Hepatocyte (in vitro differentiated cells): Measurements from ENCODE around the gene CMSS1. TPM values are rescaled to one million over a fixed set of nuclear protein-coding genes. Genes with fewer than 3 reads are reported as not detected.

ENCODE experiments used
- DNase-seq: peaks from one replicate; pipeline ENCODE4 v3.0.0-alpha.2; 2016; ENCODE audit warnings: low spot score
- H2AFZ ChIP-seq: fragments of 200-600 bp; sonication (generic); 2 replicates; pipeline ENCODE4 v1.6.0; 2016; ENCODE audit warnings: antibody characterized with exemption, mild to moderate bottlenecking
- H3K27ac ChIP-seq: fragments of 200-600 bp; sonication (generic); 2 replicates; pipeline ENCODE4 v1.5.1; 2016; ENCODE audit warnings: mild to moderate bottlenecking
- H3K27me3 ChIP-seq: fragments of 200-600 bp; sonication (generic); 2 replicates; pipeline ENCODE4 v1.6.1; 2016
- H3K36me3 ChIP-seq: fragments of 200-600 bp; sonication (generic); replicated peaks from 2 replicates; pipeline ENCODE4 v1.5.1; 2016; ENCODE audit warnings: low read depth; ENCODE audit not compliant: insufficient read depth
- H3K4me1 ChIP-seq: fragments of 200-600 bp; sonication (generic); 2 replicates; pipeline ENCODE4 v1.5.1; 2016; ENCODE audit warnings: mild to moderate bottlenecking, moderate library complexity; ENCODE audit not compliant: insufficient read depth
- H3K4me2 ChIP-seq: fragments of 200-600 bp; sonication (generic); 2 replicates; pipeline ENCODE4 v1.6.0; 2016
- H3K4me3 ChIP-seq: fragments of 200-600 bp; sonication (generic); 2 replicates; pipeline ENCODE4 v1.5.1; 2016; ENCODE audit warnings: mild to moderate bottlenecking
- H3K79me2 ChIP-seq: fragments of 200-600 bp; sonication (generic); 2 replicates; pipeline ENCODE4 v1.6.0; 2017; ENCODE audit warnings: mild to moderate bottlenecking
- H3K9me2 ChIP-seq: fragments of 200-600 bp; sonication (generic); replicated peaks from 2 replicates; pipeline ENCODE4 v1.6.0; 2017; ENCODE audit warnings: mild to moderate bottlenecking; ENCODE audit not compliant: insufficient read depth
- H3K9me3 ChIP-seq: fragments of 200-600 bp; sonication (generic); 2 replicates; pipeline ENCODE4 v1.5.1; 2016; ENCODE audit warnings: low read depth, mild to moderate bottlenecking
- H4K20me1 ChIP-seq: fragments of 200-600 bp; sonication (generic); 2 replicates; pipeline ENCODE4 v1.6.0; 2016; ENCODE audit warnings: mild to moderate bottlenecking; ENCODE audit not compliant: insufficient read depth, poor library complexity, severe bottlenecking
- EZH2 ChIP-seq: fragments of 200-600 bp; sonication (generic); IDR thresholded peaks from 2 replicates; pipeline ENCODE4 v1.6.1; 2016; ENCODE audit warnings: antibody characterized with exemption, mild to moderate bottlenecking, borderline replicate concordance
- EZH2phosphoT487 ChIP-seq: fragments of 200-600 bp; sonication (generic); IDR thresholded peaks from one replicate; pipeline ENCODE4 v1.6.1; 2018; ENCODE audit warnings: antibody characterized with exemption, mild to moderate bottlenecking, low read depth, moderate library complexity; ENCODE audit not compliant: unreplicated experiment, severe bottlenecking
- WGBS: methylation state at CpG from one replicate; pipeline ENCODE4 v1.1.6; 2016; ENCODE audit warnings: low lambda C conversion rate; ENCODE audit errors: missing lambda C conversion rate; 5-methylcytosine and 5-hydroxymethylcytosine counted together
- polyA plus RNA-seq: library from polyadenylated mRNA; unstranded; fragments of >200 nt; fragmentation: Nextera tagmentation; extraction: Ambion mirVana; gene quantifications from 2 replicates; pipeline ENCODE4 v1.2.1, GENCODE V29; 2016
- total RNA-seq: library from RNA; depleted of rRNA; stranded (reverse); fragments of >200 nt; gene quantifications from 2 replicates; pipeline ENCODE4 v1.2.3, GENCODE V29; 2014
- TF ChIP-seq, protein P1 (sequence below): fragments of 200-600 bp; sonication (generic); IDR thresholded peaks from 2 replicates; pipeline ENCODE4 v1.5.1; 2016; ENCODE audit warnings: antibody characterized with exemption, mild to moderate bottlenecking; ENCODE audit not compliant: poor library complexity

CMSS1 gene
- total and polyA plus RNA-seq, 2 experiments from 2014 or later, result 11.8 to 17.0 TPM

DNA sequence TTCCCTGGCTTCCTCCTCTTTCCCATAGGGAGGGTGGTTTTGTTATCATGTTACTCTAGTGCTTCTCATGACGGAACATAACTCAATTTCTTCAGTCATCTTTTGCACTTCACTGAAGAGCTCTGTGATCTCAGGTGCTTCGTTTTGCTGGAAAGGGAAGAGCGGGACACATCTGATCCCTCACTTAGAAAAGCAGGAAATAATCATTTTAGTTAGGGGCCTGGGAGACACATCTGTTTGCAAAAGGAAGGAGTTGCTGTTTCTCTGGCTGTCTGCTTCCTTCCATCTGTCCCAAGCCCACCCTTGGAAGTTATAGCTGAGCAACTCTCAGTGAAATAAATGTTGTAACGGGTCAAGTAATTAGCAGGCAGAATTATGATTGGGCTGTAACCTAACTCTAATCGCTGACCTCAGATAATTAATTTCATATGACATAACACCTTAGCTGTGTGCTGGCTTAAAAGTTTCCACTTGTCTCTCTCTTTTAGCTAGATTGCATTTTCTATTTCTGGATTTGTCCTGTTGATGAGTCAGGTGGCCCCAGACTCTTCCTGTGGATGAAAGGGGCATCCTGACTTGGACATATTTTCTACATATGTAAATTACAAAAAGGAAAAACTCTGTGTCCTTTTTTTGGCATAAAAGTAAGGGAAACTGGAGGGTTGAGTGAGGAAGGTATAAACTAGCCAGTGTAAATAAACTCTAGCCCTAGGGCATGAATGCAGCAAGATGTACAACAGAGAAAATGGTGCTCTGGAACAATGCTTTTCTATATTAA is 307.7 kb downstream of the CMSS1 start:
- H4K20me1 ChIP-seq, result no peaks in the 10 kb centered on the region
- no peak for DNase-seq
- no peaks in the 10 kb centered on the region for H3K79me2 ChIP-seq
- H3K27me3 ChIP-seq, result no peaks in the 10 kb centered on the region
- H2AFZ ChIP-seq, result no peak overlapping the region
- no peaks in the 10 kb centered on the region for H3K9me2 ChIP-seq
- no peak for TF ChIP-seq EZH2
- no peak for TF ChIP-seq EZH2phosphoT487
- TF ChIP-seq, protein P1, sequence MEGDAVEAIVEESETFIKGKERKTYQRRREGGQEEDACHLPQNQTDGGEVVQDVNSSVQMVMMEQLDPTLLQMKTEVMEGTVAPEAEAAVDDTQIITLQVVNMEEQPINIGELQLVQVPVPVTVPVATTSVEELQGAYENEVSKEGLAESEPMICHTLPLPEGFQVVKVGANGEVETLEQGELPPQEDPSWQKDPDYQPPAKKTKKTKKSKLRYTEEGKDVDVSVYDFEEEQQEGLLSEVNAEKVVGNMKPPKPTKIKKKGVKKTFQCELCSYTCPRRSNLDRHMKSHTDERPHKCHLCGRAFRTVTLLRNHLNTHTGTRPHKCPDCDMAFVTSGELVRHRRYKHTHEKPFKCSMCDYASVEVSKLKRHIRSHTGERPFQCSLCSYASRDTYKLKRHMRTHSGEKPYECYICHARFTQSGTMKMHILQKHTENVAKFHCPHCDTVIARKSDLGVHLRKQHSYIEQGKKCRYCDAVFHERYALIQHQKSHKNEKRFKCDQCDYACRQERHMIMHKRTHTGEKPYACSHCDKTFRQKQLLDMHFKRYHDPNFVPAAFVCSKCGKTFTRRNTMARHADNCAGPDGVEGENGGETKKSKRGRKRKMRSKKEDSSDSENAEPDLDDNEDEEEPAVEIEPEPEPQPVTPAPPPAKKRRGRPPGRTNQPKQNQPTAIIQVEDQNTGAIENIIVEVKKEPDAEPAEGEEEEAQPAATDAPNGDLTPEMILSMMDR, result no peak
- no peak overlapping the region for H3K27ac ChIP-seq
- H3K4me3 ChIP-seq, result no peak overlapping the region
- H3K36me3 ChIP-seq, result no peaks in the 10 kb centered on the region
- no peaks in the 10 kb centered on the region for H3K9me3 ChIP-seq
- H3K4me1 ChIP-seq, result peaks cover 6% of the 10 kb centered on the region
- H3K4me2 ChIP-seq, result no peak overlapping the region
- WGBS, result 82% methylated on average over 5 of the region's 5 CpGs

DNA sequence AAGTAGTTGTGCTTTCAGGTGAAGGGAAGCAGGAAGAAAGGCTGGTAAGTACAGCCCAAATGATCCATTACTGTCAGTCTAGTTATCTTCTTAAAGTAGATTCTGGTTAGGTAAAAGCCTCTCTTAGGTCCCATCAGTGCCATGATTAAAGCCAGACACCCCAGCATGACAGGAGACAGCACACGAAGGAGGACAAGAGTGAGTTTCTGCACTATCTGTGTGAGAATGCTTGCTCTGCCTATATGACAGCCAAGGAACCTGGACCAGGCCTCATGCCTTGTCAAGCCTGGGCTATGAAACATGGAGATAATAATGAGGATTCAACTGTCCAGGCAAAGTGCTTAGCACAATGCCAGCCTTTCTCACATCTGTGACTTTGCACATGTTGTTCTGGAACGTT is 310.1 kb downstream of the CMSS1 start:
- H3K27me3 ChIP-seq, result no peaks in the 10 kb centered on the region
- no peak overlapping the region for H2AFZ ChIP-seq
- no peaks in the 10 kb centered on the region for H3K79me2 ChIP-seq
- peaks cover 6% of the 10 kb centered on the region for H3K4me1 ChIP-seq
- H4K20me1 ChIP-seq, result no peaks in the 10 kb centered on the region
- no peak overlapping the region for H3K4me2 ChIP-seq
- no peak overlapping the region for H3K4me3 ChIP-seq
- TF ChIP-seq, protein P1, result no peak
- no peak for TF ChIP-seq EZH2
- no peak for TF ChIP-seq EZH2phosphoT487
- DNase-seq, result no peak
- no peak overlapping the region for H3K27ac ChIP-seq
- no peaks in the 10 kb centered on the region for H3K9me2 ChIP-seq
- no peaks in the 10 kb centered on the region for H3K9me3 ChIP-seq
- WGBS, result 66% methylated on average over 2 of the region's 2 CpGs
- no peaks in the 10 kb centered on the region for H3K36me3 ChIP-seq

DNA sequence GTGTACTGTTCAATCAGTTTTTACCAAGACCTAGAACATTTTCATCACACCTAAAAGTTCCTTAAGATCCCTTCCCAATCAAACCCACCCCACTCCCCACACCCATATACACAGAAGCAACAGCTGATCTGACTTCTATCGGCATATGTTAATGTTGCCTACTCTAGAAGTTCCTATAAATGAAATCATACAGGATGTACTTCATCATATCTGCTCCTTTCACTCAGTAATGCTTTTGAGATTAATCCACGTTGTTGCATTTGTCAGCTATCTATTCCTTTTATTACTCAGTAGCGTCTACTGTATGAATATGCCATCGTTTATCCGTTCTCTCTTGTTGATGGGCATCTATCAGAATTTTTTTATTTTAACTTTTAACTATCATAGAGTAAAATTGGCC is 310.9 kb downstream of the CMSS1 start:
- Histone ChIP-seq H3K27me3 (no peaks in the 10 kb centered on the region), H4K20me1 (no peaks in the 10 kb centered on the region), H3K9me3 (no peaks in the 10 kb centered on the region), H3K4me2 (no peak overlapping the region), H3K4me1 (peaks cover 6% of the 10 kb centered on the region), H3K9me2 (no peaks in the 10 kb centered on the region), H2AFZ (no peak overlapping the region), H3K79me2 (no peaks in the 10 kb centered on the region), H3K36me3 (no peaks in the 10 kb centered on the region), H3K27ac (no peak overlapping the region), H3K4me3 (no peak overlapping the region)
- 93% methylated on average over 5 of the region's 5 CpGs for WGBS
- TF ChIP-seq EZH2 (no peak), EZH2phosphoT487 (no peak)
- TF ChIP-seq, protein P1, result no peak
- DNase-seq, result no peak

DNA sequence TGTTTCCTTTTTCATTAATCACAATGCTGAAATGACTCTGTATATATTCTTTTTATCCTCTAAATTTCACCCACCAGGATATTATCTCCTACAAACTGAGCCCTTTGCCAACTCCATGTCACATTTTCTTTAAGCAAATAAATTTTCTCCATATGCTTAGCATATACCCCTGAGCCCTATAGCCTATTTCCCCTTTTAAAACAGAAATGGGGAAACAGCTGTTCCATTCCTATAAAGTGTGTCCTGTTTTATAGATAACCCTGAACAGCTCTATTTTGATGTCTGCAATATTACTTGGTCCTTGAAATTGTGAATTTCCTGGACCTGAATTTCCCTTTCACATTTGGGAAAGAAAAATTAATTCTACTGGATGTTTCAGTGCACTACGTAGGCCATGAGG is 312.3 kb downstream of the CMSS1 start:
- Histone ChIP-seq H3K27me3 (no peaks in the 10 kb centered on the region), H4K20me1 (no peaks in the 10 kb centered on the region), H3K4me3 (no peak overlapping the region)

More for the DNA sequence above, 312.3 kb downstream of the CMSS1 start:
- Histone ChIP-seq H3K79me2 (no peaks in the 10 kb centered on the region), H3K36me3 (no peaks in the 10 kb centered on the region), H3K9me2 (no peaks in the 10 kb centered on the region), H3K4me2 (no peak overlapping the region), H3K4me1 (peaks cover 6% of the 10 kb centered on the region), H2AFZ (no peak overlapping the region), H3K27ac (peak overlapping the region; percentile 10), H3K9me3 (no peaks in the 10 kb centered on the region)
- 80% methylated on average over 1 of the region's 1 CpG for whole genome bisulfite sequencing
- no peak for DNase-seq
- TF ChIP-seq EZH2phosphoT487 (no peak), EZH2 (no peak)
- TF ChIP-seq, protein P1, result no peak
